Neural crest cell (in vitro differentiated cells): ENCODE data around the gene PARM1. TPM values are rescaled to one million over a fixed set of nuclear protein-coding genes. Genes with fewer than 3 reads are reported as not detected.

ENCODE experiments used
- DNase-seq: peaks from one replicate; pipeline ENCODE4 v3.0.0; 2021; ENCODE audit warnings: low read depth, mixed read lengths, low spot score
- H3K27ac Mint-ChIP-seq: one replicate; pipeline ENCODE4 v1.8.0; 2021; ENCODE audit warnings: mild to moderate bottlenecking, mixed read lengths; ENCODE audit not compliant: unreplicated experiment
- H3K27me3 Mint-ChIP-seq: 2 replicates; pipeline ENCODE4 v1.8.0; 2021; ENCODE audit warnings: low read depth, mild to moderate bottlenecking, mixed read lengths
- H3K36me3 Mint-ChIP-seq: 2 replicates; pipeline ENCODE4 v1.8.0; 2021; ENCODE audit warnings: low read depth, mild to moderate bottlenecking, mixed read lengths
- H3K4me1 Mint-ChIP-seq: 2 replicates; pipeline ENCODE4 v1.8.0; 2021; ENCODE audit warnings: mixed read lengths
- H3K4me3 Mint-ChIP-seq: one replicate; pipeline ENCODE4 v1.8.0; 2021; ENCODE audit warnings: mild to moderate bottlenecking, mixed read lengths
- H3K9me3 Mint-ChIP-seq: 2 replicates; pipeline ENCODE4 v1.8.0; 2021; ENCODE audit warnings: mixed read lengths
- CTCF ChIP-seq: fragments of 200-600 bp; sonication (generic); conservative IDR thresholded peaks from 2 replicates; pipeline ENCODE4 v1.5.0; 2021; ENCODE audit warnings: antibody characterized with exemption, mild to moderate bottlenecking
- total RNA-seq: library from RNA; stranded (reverse); gene quantifications from 2 replicates; pipeline ENCODE4 v1.2.1, GENCODE V29; 2021

The PARM1 gene
- total RNA-seq, 1 donor from 2014 or later = 0.96 TPM

DNA sequence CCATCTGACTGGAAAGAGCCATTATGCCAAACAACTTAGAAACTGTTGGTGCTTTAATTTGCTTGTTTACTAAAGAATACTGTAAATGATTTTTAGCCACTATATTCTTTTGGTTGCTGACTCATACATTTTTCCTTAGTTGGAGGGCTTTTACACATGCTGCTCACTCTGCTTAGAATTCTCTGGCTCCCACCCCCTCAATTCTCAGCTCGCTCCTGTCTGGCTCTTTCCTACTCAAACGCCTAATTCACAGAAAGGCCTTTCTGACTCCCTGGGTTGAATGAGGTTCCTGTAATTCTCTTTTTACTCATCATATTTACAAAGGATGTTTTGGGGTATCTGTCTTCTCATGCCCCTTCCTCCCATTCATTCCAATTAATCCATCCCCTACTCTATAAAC lies 26.1 kb upstream of the PARM1 start:
- Mint-ChIP-seq H3K4me1 (no peaks in the 10 kb centered on the region), H3K36me3 (peaks cover 2% of the 10 kb centered on the region), H3K27me3 (peaks cover 1% of the 10 kb centered on the region), H3K9me3 (peaks cover 9% of the 10 kb centered on the region), H3K4me3 (no peak overlapping the region), H3K27ac (no peak overlapping the region)
- no peak for DNase-seq
- TF ChIP-seq CTCF = no peak

DNA sequence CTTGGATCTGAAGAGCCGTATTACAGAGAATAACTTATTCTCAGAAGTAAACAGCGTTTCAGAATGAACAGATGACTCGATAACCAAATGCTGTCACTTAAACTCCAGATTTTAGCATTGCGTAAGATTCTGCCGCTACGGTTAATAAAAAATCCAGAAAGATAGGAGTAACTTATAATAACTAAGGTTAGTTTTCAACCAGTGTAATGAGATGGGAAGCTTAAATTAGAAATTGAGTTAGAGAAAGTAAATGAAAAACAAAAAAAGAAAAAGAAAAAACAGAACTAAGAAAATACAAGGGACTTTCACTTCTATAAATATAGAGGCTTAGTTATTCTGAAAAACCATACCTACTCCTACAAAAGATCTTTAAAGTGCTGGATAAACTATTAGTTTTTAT lies 13.1 kb upstream of the PARM1 start:
- Mint-ChIP-seq H3K4me3 (no peak overlapping the region), H3K27me3 (no peaks in the 10 kb centered on the region), H3K9me3 (no peaks in the 10 kb centered on the region), H3K36me3 (no peaks in the 10 kb centered on the region), H3K27ac (no peak overlapping the region), H3K4me1 (no peaks in the 10 kb centered on the region)
- no peak for DNase-seq
- TF ChIP-seq CTCF = no peak

DNA sequence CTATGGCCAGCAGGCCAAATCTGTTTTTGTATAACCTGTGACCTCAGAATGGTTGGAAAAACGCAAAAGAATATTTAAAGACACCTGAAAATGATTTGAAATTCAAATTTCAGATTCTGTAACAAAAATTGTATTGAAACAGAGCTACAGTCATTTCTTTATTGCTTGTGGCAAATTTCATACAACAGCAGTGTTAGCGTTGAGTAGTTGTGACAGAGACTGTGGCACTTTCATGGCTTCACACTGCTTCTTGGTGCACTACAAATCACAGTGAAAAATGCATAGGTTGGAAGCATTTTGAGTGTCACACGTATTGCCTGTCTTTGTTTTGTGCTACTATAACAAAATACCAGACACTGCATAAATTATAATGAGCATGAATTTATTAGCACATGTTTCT lies 12.2 kb upstream of the PARM1 start:
- no peak overlapping the region for H3K4me3 Mint-ChIP-seq
- no peak overlapping the region for H3K27ac Mint-ChIP-seq
- no peaks in the 10 kb centered on the region for H3K27me3 Mint-ChIP-seq
- H3K36me3 Mint-ChIP-seq = no peaks in the 10 kb centered on the region
- H3K9me3 Mint-ChIP-seq = no peaks in the 10 kb centered on the region
- TF ChIP-seq CTCF = no peak
- H3K4me1 Mint-ChIP-seq = no peaks in the 10 kb centered on the region
- no peak for DNase-seq

DNA sequence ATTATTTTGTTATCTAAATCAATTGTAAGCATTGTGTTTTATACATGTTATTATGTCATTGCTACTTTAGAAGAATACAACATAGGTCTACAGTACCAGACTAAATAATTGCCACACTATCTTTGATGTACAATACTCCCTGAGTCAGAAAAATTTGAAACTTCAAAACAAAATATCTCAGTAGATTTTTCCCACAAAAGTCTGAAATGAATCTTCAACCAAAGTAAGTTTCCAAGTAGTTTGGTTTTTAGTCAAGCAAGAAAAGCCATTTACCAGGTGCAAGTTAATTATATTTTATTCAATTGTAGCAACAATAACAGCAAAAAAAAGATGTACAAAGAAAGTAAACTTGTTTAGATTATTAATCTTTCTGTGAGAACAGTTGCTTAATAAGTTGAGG lies 11.4 kb upstream of the PARM1 start:
- DNase-seq = no peak
- Mint-ChIP-seq H3K4me3 (no peak overlapping the region), H3K27ac (no peak overlapping the region), H3K27me3 (no peaks in the 10 kb centered on the region), H3K36me3 (no peaks in the 10 kb centered on the region), H3K4me1 (no peaks in the 10 kb centered on the region), H3K9me3 (no peaks in the 10 kb centered on the region)
- no peak for TF ChIP-seq CTCF

- H3K27me3 Mint-ChIP-seq = peaks cover 11% of the 10 kb centered on the region
- no peak for DNase-seq
- no peak for TF ChIP-seq CTCF
- H3K9me3 Mint-ChIP-seq = no peaks in the 10 kb centered on the region
- no peaks in the 10 kb centered on the region for H3K36me3 Mint-ChIP-seq
- H3K4me1 Mint-ChIP-seq = no peaks in the 10 kb centered on the region
- no peak overlapping the region for H3K4me3 Mint-ChIP-seq
- H3K27ac Mint-ChIP-seq = no peak overlapping the region
Observed at GRCh38 chr4:74926007-74926406, 6.9 kb upstream of the PARM1 start.

DNA sequence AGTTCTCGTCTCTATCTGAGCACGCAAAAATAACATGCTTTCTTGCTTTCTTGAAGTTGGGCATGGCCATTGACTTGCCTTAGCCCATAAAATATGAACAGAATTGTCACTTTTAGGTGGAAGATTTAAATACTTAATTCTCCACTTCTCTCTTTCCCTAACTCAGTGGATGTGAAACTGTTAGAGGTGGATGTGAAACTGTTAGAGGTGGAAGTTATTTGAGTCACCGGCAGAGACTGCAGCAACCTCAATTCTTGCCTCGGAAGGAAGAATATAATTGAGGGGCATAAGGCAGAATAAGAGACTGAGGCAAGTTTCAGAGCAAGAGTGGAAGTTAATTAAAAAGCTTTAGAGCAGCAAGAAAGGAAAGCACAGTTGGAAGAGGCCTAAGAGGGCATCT lies 2.8 kb upstream of the PARM1 start:
- H3K9me3 Mint-ChIP-seq = no peaks in the 10 kb centered on the region
- H3K27ac Mint-ChIP-seq = no peak overlapping the region
- TF ChIP-seq CTCF = no peak
- H3K36me3 Mint-ChIP-seq = no peaks in the 10 kb centered on the region
- H3K27me3 Mint-ChIP-seq = peaks cover 49% of the 10 kb centered on the region
- peaks cover 30% of the 10 kb centered on the region for H3K4me1 Mint-ChIP-seq
- no peak overlapping the region for H3K4me3 Mint-ChIP-seq
- no peak for DNase-seq
